Ishikawa (cell line): ENCODE results near the gene PTPRJ.

Experiments used
- CREB1 ChIP-seq: IDR thresholded peaks from 2 replicates; pipeline ENCODE4 v1.6.1; 2012; ENCODE audit warnings: low read depth
- EGR1 ChIP-seq: IDR thresholded peaks from 2 replicates; pipeline ENCODE4 v1.6.1; 2012
- EP300 ChIP-seq: IDR thresholded peaks from 2 replicates; pipeline ENCODE4 v1.6.1; 2012; ENCODE audit warnings: borderline replicate concordance
- NFIC ChIP-seq: IDR thresholded peaks from 2 replicates; pipeline ENCODE4 v1.6.1; 2012
- RAD21 ChIP-seq: IDR thresholded peaks from 2 replicates; pipeline ENCODE4 v1.6.1; 2012; ENCODE audit warnings: low read depth
- TAF1 ChIP-seq: IDR thresholded peaks from 2 replicates; pipeline ENCODE4 v1.6.1; 2012; ENCODE audit warnings: low read depth, mild to moderate bottlenecking
- TEAD4 ChIP-seq: IDR thresholded peaks from 2 replicates; pipeline ENCODE4 v1.6.1; 2012
- YY1 ChIP-seq: IDR thresholded peaks from 2 replicates; pipeline ENCODE4 v1.6.1; 2012; ENCODE audit warnings: low read depth
- ZBTB7A ChIP-seq: IDR thresholded peaks from 2 replicates; pipeline ENCODE4 v1.6.1; 2012; ENCODE audit warnings: low read depth
- TF ChIP-seq, protein P1 (sequence below): IDR thresholded peaks from 2 replicates; pipeline ENCODE4 v1.6.1; 2012
- TF ChIP-seq, protein P2 (sequence below): IDR thresholded peaks from 2 replicates; pipeline ENCODE4 v1.6.1; 2012; ENCODE audit warnings: low read depth, mild to moderate bottlenecking

DNA sequence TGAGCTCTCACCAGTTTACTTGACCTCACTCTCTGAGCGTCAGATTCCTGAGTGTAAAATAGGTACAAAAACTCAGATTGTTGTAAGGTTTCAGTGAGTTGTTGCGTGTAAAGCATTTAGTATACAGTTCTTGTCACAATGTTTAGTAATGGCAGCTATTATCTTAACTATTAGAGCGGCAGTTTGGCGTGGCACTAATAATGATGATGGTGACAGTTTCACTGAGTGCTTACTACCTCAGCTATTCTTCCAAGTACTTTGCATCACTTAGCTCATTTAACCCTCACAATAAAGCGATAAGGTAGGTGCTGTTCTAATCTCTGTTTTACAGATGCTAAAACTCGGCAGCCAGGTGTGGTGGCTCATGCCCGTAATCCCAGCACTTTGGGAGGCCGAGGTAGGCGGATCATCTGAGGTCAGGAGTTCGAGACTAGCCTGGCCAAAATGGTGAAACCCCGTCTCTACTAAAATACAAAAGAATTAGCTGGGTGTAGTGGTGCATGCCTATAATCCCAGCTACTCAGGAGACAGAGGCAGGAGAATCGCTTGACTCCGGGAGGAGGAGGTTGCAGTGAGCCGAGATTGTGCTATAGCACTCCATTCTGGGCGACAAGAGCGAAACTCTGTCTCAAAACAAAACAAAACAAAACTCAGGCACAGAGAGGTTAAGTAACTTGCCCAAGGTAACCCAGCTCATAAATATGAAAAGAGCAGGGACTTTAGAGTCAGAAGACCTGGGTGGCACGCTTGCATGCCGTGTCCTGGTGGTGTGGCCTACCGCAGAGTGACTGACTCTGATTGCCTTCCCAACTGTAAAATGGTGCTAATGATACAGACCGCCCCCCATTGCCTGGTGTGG is 76.2 kb downstream of the PTPRJ start:
- TF ChIP-seq, protein P1, sequence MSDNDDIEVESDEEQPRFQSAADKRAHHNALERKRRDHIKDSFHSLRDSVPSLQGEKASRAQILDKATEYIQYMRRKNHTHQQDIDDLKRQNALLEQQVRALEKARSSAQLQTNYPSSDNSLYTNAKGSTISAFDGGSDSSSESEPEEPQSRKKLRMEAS, result no peak
- TF ChIP-seq CREB1 (no peak), YY1 (no peak), EGR1 (no peak), TAF1 (no peak), RAD21 (no peak), ZBTB7A (no peak), EP300 (no peak), TEAD4 (no peak), NFIC (no peak)
- TF ChIP-seq, protein P2, sequence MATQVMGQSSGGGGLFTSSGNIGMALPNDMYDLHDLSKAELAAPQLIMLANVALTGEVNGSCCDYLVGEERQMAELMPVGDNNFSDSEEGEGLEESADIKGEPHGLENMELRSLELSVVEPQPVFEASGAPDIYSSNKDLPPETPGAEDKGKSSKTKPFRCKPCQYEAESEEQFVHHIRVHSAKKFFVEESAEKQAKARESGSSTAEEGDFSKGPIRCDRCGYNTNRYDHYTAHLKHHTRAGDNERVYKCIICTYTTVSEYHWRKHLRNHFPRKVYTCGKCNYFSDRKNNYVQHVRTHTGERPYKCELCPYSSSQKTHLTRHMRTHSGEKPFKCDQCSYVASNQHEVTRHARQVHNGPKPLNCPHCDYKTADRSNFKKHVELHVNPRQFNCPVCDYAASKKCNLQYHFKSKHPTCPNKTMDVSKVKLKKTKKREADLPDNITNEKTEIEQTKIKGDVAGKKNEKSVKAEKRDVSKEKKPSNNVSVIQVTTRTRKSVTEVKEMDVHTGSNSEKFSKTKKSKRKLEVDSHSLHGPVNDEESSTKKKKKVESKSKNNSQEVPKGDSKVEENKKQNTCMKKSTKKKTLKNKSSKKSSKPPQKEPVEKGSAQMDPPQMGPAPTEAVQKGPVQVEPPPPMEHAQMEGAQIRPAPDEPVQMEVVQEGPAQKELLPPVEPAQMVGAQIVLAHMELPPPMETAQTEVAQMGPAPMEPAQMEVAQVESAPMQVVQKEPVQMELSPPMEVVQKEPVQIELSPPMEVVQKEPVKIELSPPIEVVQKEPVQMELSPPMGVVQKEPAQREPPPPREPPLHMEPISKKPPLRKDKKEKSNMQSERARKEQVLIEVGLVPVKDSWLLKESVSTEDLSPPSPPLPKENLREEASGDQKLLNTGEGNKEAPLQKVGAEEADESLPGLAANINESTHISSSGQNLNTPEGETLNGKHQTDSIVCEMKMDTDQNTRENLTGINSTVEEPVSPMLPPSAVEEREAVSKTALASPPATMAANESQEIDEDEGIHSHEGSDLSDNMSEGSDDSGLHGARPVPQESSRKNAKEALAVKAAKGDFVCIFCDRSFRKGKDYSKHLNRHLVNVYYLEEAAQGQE, result no peak
